ENCODE results near the gene ARSG.
"Not testable (repeated sequence)": the region's sequence is repeated elsewhere in the genome, so short reads cannot be mapped to it uniquely, and the experiment has no call there.

ARSG gene

DNA sequence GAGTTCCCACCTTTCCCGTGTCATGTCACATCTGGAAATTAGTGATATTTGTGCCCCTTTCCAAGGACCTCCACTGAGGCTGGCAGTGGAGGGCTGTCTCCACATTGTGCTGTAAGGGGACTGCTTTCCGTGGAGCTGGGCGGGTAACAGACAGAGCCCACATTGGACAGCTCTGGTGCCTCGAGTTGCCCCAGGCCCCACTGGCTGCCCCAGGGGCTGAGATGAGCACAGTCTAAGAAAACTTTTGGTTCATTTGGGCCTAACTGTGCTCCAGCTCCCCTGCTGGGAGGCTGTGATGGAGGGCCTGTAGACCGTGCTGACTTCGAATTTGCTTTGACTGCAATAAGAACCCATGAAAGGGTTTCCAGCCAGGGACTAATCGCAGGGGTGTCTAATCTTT is 38.0 kb downstream of the ARSG start:
- no peak for DNase-seq (ENCODE audit: low read depth in 2 of 2)

DNA sequence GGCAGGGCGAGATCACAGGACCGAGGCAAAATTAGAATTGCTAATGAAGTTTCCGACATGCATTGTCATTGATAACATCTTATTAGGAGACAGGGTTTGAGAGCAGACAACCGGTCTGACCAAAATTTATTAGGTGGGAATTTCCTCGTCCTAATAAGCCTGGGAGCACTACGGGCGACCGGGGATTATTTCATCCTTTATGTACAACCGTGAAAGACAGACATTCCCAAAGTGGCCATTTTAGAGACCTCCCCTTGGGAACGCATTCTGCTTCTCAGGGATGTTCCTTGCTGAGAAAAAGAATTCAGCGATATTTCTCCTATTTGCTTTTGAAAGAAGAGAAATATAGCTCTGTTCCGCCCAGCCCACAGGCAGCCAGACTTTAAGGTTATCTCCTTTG is 40.6 kb downstream of the ARSG start:
- DNase-seq (ENCODE audit: low read depth in 2 of 2), result not testable (repeated sequence)

- no peak for DNase-seq (ENCODE audit: low read depth in 2 of 2)
Measured at GRCh38 chr17:68334393-68334792, 43.1 kb downstream of the ARSG start.

DNA sequence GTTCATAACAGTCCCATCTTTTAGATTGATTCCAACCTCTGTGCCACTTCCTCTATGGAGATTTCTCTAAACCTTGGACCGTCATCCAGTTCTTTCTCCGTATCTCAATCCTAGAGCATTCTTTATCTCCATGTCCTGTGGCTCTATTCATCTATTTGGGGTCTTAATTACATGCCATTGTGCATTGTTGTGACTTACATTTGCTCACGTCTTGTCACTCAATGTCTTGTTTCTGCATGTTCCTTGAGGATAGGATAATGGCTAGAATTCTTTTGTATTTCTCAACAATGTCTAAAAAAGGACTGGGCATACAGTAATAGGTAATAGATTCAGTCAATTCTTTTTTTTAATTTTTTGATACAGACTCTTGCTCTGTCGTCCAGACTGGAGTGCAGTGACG is 50.2 kb downstream of the ARSG start:
- no peak for DNase-seq (ENCODE audit: low read depth in 2 of 2)

DNA sequence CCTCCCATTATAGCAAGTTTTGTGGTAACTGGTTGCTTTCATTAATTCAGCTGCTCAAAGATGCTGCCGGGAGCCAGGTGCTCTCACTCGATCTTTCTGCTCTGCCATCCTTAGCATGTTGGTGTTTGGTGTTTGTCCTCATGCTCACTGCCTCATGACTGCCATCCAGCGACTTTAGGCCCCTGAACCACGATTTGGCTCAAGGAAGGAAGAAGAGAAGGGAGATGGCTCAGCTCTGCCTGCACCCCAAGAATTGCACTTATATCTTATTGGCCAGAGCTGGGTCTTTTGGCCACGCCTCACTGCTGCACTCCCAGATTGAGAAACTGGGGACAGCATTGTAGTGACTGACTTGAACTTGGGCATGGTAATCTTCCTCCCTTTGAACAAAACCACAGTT is 52.7 kb downstream of the ARSG start:
- DNase-seq (ENCODE audit: low read depth in 2 of 2), result no peak

- DNase-seq (ENCODE audit: low read depth in 2 of 2), result peak in 1 of 2 donors; percentile 17
Measured at GRCh38 chr17:68344701-68345136, 53.4 kb downstream of the ARSG start.

DNA sequence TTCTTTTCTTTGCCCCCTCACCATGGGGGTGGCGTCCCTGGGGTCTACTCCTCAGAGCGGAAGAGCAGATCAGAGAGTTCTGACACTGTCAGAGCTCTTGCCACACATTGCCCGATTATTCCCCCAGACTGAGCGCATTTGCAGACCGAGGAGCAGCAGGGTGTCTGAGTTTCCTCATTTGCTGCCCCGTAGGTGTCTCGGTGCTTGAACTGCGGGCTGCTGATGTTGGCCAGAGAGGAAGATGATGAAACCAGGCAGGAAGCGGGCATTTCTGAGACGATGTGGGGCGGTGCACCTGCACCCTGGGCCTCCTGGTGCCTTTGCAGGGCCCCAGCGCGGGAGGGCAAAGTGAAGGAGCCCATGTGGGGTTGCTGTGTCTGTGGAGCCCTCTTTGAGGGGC is 55.2 kb downstream of the ARSG start:
- DNase-seq (ENCODE audit: low read depth in 2 of 2), result peak; percentile 36 to 37

DNA sequence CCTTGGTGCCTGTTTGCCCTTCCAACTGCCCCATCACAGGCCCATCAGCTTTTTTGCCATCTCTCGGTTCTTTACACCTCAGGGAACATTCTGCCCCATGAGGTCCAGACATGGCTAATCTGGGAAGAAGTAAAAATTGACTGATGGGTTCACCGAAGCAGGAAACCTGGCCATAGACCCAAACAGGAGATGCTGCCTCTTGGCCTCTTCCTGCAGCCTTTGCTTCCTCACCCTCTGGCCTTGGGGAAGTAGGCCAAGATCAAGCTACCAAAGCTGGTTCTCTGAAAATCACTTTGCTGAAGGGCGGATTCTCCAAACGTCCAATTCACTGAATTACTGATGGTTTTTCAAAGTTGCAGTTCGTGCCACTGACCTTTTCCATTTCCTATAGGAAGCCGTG is 56.1 kb downstream of the ARSG start:
- DNase-seq (ENCODE audit: low read depth in 2 of 2), result no peak

DNA sequence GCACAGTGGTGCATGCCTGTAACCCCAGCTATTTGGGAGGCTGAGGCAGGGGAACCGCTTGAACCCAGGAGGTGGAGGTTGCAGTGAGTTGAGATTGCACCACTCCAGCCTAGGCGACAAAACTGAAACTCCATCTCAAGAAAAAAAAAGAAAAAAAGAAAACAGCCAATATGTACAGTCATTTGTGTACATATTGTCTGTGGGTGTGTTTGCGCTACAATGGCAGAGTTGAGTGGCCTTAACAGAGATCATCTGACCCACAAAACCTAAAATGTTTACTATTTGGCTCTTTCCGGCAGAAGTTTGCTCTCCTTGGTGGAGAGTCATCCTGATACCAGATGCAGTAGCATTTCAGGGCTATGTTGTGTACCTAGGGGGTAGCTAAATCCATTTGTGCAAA is 57.9 kb downstream of the ARSG start:
- DNase-seq (ENCODE audit: low read depth in 2 of 2), result no peak

DNA sequence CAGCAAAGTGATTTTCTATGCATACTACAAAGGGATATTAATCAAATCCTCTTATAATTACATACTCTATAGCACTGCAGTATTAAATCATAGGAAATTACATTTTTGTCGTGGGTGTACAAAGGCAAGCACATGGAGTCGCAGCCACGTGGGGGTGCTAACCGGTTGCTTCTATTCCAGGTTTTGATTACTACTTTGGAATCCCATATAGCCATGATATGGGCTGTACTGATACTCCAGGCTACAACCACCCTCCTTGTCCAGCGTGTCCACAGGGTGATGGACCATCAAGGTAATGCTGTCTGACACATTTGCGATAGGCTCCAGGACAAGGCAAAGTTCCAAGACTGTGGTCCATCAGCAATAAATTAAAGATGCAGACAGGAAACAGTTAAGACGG is 60.1 kb downstream of the ARSG start:
- no peak for DNase-seq (ENCODE audit: low read depth in 2 of 2)

DNA sequence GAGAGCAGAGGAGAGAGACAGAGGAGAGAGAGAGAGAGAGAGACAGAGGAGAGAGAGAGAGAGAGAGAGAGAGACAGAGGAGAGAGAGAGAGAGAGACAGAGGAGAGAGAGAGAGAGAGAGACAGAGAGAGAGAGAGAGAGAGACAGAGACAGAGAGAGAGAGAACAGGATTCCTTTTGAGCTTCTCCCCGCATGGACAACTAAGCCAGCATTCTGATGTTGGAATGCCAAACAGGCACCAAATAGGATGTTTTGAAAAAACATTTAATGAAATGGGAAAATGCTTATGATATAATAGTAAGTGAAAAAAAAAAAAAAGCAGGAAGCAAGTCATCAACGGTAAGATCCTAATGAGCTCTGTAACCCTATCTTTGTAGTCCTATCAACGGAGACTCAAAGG is 60.7 kb downstream of the ARSG start:
- DNase-seq (ENCODE audit: low read depth in 2 of 2), result no peak

DNA sequence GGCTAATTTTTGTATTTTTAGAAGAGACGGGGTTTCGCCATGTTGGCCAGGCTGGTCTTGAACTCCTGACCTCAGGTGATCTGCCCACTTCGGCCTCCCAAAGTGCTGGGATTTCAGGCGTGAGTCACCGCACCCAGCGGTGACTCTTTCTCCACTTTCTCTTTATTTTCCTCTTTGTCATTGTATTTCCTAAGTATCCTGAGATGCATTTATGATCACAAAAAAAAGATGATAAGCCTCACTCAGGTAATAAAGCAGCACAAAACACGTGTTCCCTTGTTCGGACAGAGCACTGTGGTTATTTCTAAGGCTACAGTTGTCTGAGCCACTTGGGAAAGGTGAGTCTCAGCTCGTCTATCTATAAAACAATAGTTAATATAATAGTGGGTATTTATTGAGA is 61.4 kb downstream of the ARSG start:
- DNase-seq (ENCODE audit: low read depth in 2 of 2), result not testable (repeated sequence)

DNA sequence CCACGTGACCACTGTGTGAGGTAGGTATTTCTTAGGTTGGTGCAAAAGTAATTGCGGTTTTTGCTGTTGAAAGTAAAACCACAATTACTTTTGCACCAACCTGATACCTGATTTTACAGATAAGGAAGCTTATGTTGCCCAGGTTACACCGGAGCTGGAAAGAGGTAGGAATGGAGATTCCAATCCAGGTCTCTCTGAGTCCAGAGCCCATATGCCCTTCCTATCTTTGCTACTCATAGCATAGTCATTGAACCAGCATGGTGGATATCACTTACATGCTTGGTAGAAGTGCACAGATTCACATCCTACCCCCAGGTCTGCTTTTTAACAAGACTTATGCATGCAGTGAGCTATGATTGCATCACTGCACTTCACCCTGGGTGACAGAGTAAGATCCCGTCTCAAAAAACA is 61.8 kb downstream of the ARSG start:
- DNase-seq (ENCODE audit: low read depth in 2 of 2), result no peak

GRCh38 chr17:68354311-68354710 is 63.0 kb downstream of the ARSG start:
- not testable (repeated sequence) for DNase-seq (ENCODE audit: low read depth in 2 of 2)

GRCh38 chr17:68355108-68355507 is 63.8 kb downstream of the ARSG start:
- DNase-seq (ENCODE audit: low read depth in 2 of 2), result not testable (repeated sequence)

GRCh38 chr17:68356520-68356919 is 65.2 kb downstream of the ARSG start:
- DNase-seq (ENCODE audit: low read depth in 2 of 2), result peak; percentile 17 to 52

GRCh38 chr17:68356949-68357455 is 65.7 kb downstream of the ARSG start:
- no peak for DNase-seq (ENCODE audit: low read depth in 2 of 2)

DNA sequence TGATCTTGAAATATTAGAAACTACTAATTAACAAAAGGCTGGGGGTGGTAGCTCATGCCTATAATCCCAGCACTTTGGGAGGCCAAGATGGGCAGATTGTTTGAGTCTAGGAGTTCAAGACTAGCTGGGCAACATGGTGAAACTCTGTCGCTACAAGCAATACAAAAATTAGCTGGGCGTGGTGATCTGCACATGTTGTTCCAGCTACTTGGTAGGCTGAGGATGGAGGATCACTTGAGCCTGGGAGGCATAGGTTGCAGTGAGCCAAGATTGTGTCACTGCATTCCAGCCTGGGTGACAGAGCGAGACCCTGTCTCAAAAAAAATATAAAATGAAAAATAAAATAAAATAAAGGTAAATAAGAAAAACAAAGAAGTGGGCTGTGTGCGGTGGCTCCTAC is 66.6 kb downstream of the ARSG start:
- DNase-seq (ENCODE audit: low read depth in 2 of 2), result no peak

DNA sequence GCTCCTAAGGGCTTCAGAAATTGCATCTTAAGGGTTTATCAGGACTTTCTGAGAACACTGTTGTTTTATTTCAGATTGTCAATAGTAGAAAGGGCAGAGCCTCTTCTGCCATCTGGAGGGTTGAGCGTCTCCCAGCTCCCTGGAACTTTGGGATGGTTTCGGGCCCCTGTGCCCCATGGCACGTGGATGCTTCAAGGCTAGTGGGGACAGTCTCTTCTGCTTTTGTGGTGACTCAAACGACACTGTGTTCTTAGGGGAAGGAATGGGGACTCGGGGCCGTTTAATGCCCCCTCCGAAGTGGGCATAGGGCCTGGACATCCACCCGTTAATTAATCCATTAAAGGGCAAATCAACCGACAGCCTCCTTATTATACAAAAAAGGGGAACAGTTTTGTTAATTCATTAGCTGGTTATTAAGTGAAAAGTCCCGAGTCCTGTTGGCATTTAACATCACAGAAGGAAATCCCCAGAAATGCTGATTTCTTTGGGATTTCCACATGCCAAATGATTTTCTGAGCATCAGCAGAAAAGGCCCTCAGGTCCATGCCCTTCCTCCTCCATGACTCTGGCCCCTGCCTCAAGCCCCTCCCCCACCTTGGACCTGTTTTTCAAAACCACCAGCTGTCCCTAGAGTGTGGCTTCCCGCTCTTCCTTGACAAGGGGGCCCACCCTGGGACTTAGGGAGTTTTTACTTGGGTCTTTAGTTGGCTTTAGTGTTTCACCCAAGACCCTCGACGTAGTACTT is 68.7 kb downstream of the ARSG start:
- DNase-seq (ENCODE audit: low read depth in 2 of 2), result no peak

DNA sequence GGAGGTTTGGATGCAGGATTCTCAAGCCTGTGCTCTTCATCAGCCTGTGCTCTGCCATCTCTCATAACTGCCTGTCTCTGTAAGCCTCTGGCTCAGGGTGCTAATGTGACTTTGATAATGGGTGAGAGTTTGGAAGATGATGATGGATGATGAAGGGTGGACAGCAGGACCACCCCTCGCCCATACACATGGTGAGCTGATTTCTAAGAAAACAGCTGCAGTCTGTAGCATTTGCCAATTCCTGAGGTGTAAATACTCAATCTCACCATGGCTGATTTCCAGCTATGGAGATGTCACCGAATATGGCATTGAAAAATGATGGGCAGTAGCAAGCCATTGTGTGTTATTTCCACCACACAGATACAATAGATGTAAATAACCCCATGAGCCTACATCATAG is 74.2 kb downstream of the ARSG start:
- DNase-seq (ENCODE audit: low read depth in 2 of 2), result no peak

DNA sequence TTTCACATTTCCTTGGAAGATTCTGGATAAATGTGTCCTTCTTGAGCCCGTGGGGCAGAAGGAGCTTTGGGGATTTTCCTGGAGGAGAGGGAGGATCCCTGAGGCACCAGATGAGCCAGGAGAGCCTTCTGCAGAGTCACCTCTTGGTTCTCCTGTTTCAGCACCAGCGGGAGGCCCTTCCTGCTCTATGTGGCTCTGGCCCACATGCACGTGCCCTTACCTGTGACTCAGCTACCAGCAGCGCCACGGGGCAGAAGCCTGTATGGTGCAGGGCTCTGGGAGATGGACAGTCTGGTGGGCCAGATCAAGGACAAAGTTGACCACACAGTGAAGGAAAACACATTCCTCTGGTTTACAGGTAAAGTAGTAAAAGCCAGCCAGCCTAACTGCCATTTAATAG is 77.1 kb downstream of the ARSG start:
- no peak for DNase-seq (ENCODE audit: low read depth in 2 of 2)

- no peak for DNase-seq (ENCODE audit: low read depth in 2 of 2)
Measured at GRCh38 chr17:68375566-68375965, 84.3 kb downstream of the ARSG start.

DNA sequence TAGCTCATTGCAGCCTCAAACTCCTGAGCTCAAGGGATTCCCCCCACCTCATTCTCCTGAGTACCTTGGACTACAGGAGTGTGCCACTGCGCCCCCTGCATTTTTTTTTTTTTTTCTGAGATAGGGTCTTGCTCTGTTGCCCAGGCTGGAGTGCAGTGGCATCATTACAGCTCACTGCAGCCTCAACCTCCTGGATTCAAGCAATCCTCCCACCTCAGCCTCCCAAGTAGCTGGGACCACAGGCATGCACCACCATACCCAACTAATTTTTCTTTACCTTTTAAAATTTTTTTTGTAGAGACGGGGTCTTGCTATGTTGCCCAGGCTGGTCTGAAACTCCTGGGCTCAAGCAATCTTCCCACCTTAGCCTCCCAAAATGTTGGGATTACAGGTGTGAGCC is 84.9 kb downstream of the ARSG start:
- DNase-seq (ENCODE audit: low read depth in 2 of 2), result not testable (repeated sequence)

GRCh38 chr17:68377771-68378267 is 86.5 kb downstream of the ARSG start:
- DNase-seq (ENCODE audit: low read depth in 2 of 2), result no peak

All from stimulated activated CD4-positive, alpha-beta T cell treated with anti-CD3 and anti-CD28 coated beads, Interleukin-1b, Interleukin-23, amount 100 ng/mL, for 4 hours (primary cell).